GM21619 (cell line): ENCODE measurements around the gene SMG6.
"Not testable (repeated sequence)": the region's sequence is repeated elsewhere in the genome, so short reads cannot be mapped to it uniquely, and the experiment has no call there.

Experiments
- ATAC-seq: cut with Tn5 transposase; IDR thresholded peaks from one replicate; pipeline ENCODE4 v1.9.1; 2021; ENCODE audit not compliant: unreplicated experiment

Gene SMG6

DNA sequence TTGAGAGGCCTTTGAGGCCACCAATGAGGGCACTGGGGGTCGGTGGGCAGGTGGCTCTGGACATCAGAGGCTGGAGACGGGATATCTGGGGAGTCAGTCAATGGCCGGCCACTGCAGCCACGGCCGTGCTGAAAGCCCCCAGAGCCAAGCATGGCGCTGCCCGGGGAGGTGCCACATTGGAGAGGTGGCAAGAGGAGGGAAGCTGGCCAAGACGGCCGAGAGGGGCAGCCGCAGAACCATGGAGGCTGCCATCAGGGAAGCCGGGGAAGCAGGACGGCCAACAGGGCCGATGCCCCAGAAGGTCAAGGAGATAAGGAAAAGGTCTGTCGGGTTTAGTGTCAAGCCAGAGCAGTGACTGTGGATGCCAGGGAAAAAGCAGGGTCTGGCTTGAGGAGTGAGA lies 288.3 kb downstream of the SMG6 start:
- ATAC-seq, result no peak

DNA sequence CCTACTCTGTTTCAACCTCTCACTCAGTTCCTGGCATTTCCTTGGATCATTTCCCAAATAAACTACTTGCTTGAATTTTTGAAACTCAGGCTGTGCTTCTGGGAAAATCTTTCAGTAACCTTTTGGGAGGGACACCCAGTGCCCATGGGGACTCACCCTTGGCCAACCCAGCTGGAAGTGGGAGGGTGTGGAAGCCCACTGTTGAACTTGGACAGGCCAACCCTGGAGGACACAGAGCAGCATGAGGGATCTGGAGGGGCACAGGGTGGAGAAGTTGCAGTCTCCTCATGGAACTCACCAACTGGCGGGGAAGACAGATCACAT lies 289.6 kb downstream of the SMG6 start:
- ATAC-seq, result no peak

DNA sequence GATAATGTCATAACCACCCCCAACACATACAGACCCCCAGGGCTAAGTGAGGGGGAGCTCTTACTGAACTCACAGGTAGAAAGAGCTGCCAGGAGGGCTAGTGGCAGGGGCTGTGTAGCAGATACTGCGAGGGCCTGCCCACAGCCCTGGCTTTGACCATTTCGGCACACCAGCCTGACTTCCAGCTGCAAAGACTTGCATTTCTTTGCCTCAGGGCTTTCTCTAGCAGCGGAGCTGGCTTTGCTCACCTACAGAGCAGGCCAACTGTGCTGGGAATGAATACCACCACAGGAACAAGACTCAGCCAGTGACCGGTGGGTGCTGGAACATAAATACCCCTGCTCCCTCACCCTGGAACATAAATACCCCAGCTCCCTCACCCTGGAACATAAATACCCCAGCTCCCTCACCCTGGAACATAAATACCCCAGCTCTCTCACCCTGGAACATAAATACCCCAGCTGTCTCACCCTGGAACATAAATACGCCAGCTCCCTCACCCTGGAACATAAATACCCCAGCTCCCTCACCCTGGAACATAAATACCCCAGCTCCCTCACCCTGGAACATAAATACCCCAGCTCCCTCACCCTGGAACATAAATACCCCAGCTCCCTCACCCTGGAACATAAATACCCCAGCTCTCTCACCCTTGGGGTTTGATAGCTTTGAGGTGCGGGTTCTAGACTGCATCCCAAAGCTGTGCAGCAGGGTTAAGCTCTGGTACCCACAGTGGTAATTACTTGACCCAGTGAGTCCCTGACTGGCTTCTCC lies 290.2 kb downstream of the SMG6 start:
- not testable (repeated sequence) for ATAC-seq

DNA sequence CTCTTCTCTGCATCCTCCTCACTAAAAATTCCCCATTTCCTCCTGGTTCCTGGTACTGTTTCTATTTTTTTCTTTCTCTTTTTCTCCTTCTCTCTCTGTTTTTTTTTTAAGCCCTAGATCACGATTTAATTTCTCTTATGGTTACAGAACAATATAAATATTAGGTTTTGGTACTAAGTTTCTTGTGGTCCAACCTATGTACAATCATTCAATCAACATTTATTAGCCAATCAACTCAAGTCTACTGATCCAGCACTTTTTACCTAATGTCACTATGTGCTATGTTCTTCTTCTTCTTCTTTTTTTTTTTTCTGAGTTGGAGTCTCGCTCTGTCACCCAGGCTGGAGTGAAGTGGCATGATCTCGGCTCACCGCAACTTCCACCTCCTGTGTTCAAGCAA lies 291.1 kb downstream of the SMG6 start:
- no peak for ATAC-seq

DNA sequence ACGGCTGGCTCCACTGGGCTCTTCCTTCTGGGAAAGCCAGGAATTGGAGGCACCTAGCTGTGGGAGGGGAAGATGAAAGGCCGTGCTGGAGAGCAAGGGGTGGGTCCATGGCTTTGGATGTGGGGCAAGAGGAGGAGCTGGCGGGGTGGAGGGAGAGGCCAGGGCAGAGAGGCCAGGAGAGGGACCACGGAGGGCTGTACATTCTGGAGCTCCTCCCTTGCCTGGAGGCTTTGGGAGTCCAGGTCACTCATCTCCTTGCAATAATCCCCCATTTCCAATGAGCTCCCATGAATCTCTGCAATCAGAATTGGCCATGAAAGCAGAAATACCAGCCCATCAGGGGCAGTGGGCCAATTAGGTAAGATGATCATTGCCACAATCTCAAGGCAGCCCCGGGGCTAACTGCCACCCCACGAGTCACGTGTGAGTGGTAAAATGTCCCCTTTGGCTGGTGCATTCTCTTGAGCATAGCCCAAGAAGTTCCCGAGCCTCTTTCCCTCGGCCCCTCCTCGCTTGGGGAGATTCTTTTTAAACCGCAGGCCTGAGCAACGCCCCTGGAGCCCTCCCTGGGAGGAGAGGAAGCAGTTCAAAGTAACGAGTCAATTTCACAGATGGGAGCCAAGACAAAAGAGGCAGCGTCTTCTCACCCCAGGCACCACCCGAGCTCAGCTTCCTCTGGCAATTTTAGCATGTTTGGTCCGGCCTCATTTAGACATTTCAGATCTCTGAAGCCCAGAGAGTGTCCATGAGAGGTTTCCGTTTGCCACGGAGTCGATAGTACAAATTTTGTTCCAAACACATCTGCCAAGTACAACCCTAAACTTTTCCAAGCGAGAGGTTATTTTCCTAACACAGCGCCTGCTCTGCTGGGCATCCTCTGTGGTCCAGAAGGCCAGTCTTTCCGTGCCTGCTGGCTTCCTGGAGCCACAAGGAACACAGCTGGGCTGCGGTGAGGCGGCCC lies 291.9 kb downstream of the SMG6 start:
- no peak for ATAC-seq
